ENCODE measurements around the gene SELENOF.

GRCh38 chr1:86956221-86956620 lies 42.3 kb upstream of the SELENOF start:
- TF ChIP-seq CTCF (IDR thresholded peaks at IDR 0.05; ENCODE audit: insufficient read depth, low read length) (no peak), POLR2AphosphoS5 (IDR thresholded peaks at IDR 0.05; ENCODE audit: low read depth) (no peak)

Measured in HL-60 (cell line).